K562 (cell line): ENCODE measurements around the gene IFNK. TPM values are rescaled to one million over a fixed set of nuclear protein-coding genes. Genes with fewer than 3 reads are reported as not detected.

Experiments
- ATAC-seq: fragments of 200-7000 bp; cut with Tn5 transposase; 3 replicates; pipeline ENCODE4 v1.9.1; 2020; ENCODE audit warnings: moderate library complexity
- BruUV-seq: library from RNA; stranded (reverse); fragments of 400-500 nt; replicated peaks from 2 replicates; lab custom pipeline; 2021; lab: Mats Ljungman, UMichigan
- CTCF ChIA-PET: fragments of 300-600 bp; formaldehyde crosslinking; extraction: SDS; loops from one replicate; lab custom pipeline; 2021; ENCODE audit warnings: low intra/inter-chr PET ratio; lab: Yijun Ruan, JAX
- POLR2A ChIA-PET: fragments of 300-600, 350-650 bp; sonication (Branson Sonifier 250); formaldehyde crosslinking; extraction: SDS; loops from one replicate; lab custom pipeline; 2021; ENCODE audit warnings: antibody characterized with exemption, inconsistent platforms; lab: Yijun Ruan, JAX
- DNase-seq, 4 experiments: peaks; one replicate each; pipeline versions ENCODE4 v3.0.0 to v3.0.0-alpha.2; 2011 to 2018; ENCODE audit warnings: low spot score in 3 of 4, mixed read lengths in 3 of 4; ENCODE audit errors: extremely low read depth in 1 of 4
- FAIRE-seq: peaks from 2 replicates; lab custom pipeline; 2011; peaks lifted over from hg19 to GRCh38; lab: Jason Lieb, UNC
- H2AFZ ChIP-seq: 2 replicates; pipeline ENCODE4 v1.6.0; 2011; ENCODE audit warnings: low read depth, low read length, control low read depth, inconsistent platforms
- H3K27ac ChIP-seq: fragments of 200-600 bp; 3 replicates; pipeline ENCODE4 v1.8.0; 2011; ENCODE audit warnings: low read depth, mild to moderate bottlenecking, control low read depth, inconsistent platforms, low read length, moderate library complexity, mixed read lengths; ENCODE audit errors: extremely low read depth
- H3K27me3 ChIP-seq, 2 experiments: fragments of 300-600 bp in 1 of 2; 2 replicates in 1 of 2; 3 replicates in 1 of 2; pipeline versions ENCODE4 v1.6.0 to v1.8.0; 2011; ENCODE audit warnings: inconsistent platforms in 2 of 2, low read length in 2 of 2, mild to moderate bottlenecking in 1 of 2, mixed read lengths in 1 of 2, moderate library complexity in 1 of 2; ENCODE audit not compliant: control insufficient read depth in 2 of 2, insufficient read depth in 2 of 2
- H3K36me3 ChIP-seq: fragments of 300-600 bp; 3 replicates; pipeline ENCODE4 v1.8.0; 2011; ENCODE audit warnings: mild to moderate bottlenecking, low read length, inconsistent platforms; ENCODE audit not compliant: control insufficient read depth, insufficient read depth
- H3K4me1 ChIP-seq, 2 experiments: fragments of 200-600 bp in 1 of 2; replicated peaks in 1 of 2; 2 replicates in 1 of 2; 3 replicates in 1 of 2; pipeline versions ENCODE4 v1.5.1 to v1.8.0; 2011; ENCODE audit warnings: inconsistent platforms in 2 of 2, low read length in 2 of 2, mild to moderate bottlenecking in 1 of 2, mixed read lengths in 1 of 2, moderate library complexity in 1 of 2; ENCODE audit not compliant: control insufficient read depth in 2 of 2, insufficient read depth in 2 of 2
- H3K4me2 ChIP-seq: 2 replicates; pipeline ENCODE4 v1.6.1; 2011; ENCODE audit warnings: low read length, control low read depth, inconsistent platforms, mixed read lengths; ENCODE audit not compliant: insufficient read depth
- H3K4me3 ChIP-seq: fragments of 200-600 bp; sonication (generic), shearing (Covaris generic); 2 replicates; pipeline ENCODE4 v1.5.1; 2016; ENCODE audit warnings: control low read depth, inconsistent platforms
- H3K79me2 ChIP-seq: fragments of 200-600 bp; 3 replicates; pipeline ENCODE4 v1.8.0; 2011; ENCODE audit warnings: low read length, inconsistent platforms; ENCODE audit not compliant: control insufficient read depth, insufficient read depth
- H3K9ac ChIP-seq, 2 experiments: 2 replicates each; pipeline versions ENCODE4 v1.6.0 to v1.6.1; 2011; ENCODE audit warnings: low read depth in 2 of 2, low read length in 2 of 2, control low read depth in 1 of 2, inconsistent platforms in 1 of 2, mild to moderate bottlenecking in 1 of 2, mixed read lengths in 1 of 2; ENCODE audit not compliant: insufficient read depth in 1 of 2
- H3K9me1 ChIP-seq: one replicate; pipeline ENCODE4 v1.6.0; 2011; ENCODE audit warnings: inconsistent platforms, mild to moderate bottlenecking, low read length, moderate library complexity; ENCODE audit not compliant: control insufficient read depth, insufficient read depth
- H3K9me3 ChIP-seq: replicated peaks from 2 replicates; pipeline ENCODE4 v1.5.1; 2011; ENCODE audit warnings: low read depth, low read length, inconsistent platforms; ENCODE audit not compliant: control insufficient read depth, insufficient read depth
- H4K20me1 ChIP-seq: replicated peaks from 2 replicates; pipeline ENCODE4 v1.6.1; 2011; ENCODE audit warnings: low read length, inconsistent platforms, mixed read lengths; ENCODE audit not compliant: control insufficient read depth, insufficient read depth
- ADNP ChIP-seq: fragments of 200-800 bp; sonication (Bioruptor generic); IDR thresholded peaks from 2 replicates; pipeline ENCODE4 v1.6.1; 2016; ENCODE audit warnings: missing genetic modification characterization, missing compliant biosample characterization
- CBX1 ChIP-seq: sonication (generic); IDR thresholded peaks from 2 replicates; pipeline ENCODE4 v1.6.1; 2016; ENCODE audit warnings: antibody characterized with exemption, low read depth, mild to moderate bottlenecking
- CBX8 ChIP-seq: fragments of 200-600 bp; sonication (generic); IDR thresholded peaks from 2 replicates; pipeline ENCODE4 v1.6.1; 2012; ENCODE audit warnings: borderline replicate concordance, mixed run types, low read depth, mild to moderate bottlenecking, moderate library complexity, mixed read lengths, low read length, control low read depth, inconsistent platforms; ENCODE audit not compliant: poor library complexity, severe bottlenecking; ENCODE audit errors: extremely low read depth
- MED1 ChIP-seq: sonication (generic); formaldehyde crosslinking; IDR thresholded peaks from 2 replicates; pipeline ENCODE4 v1.8.1; 2023; ENCODE audit warnings: missing genetic modification reagents, borderline replicate concordance
- MYC ChIP-seq, 2 experiments: fragments of 250-450 bp in 1 of 2; sonication (Bioruptor Pico) in 1 of 2; IDR thresholded peaks; 2 replicates each; pipeline versions ENCODE4 v1.5.1 to v1.6.1; 2012 to 2021; ENCODE audit warnings: low read depth in 2 of 2, borderline replicate concordance in 1 of 2, improper control_type of control experiment in 1 of 2, low read length in 1 of 2, mild to moderate bottlenecking in 1 of 2, moderate library complexity in 1 of 2
- NBN ChIP-seq: fragments of 450-650 bp; IDR thresholded peaks from 2 replicates; pipeline ENCODE4 v1.6.1; 2016; ENCODE audit warnings: low read depth, mild to moderate bottlenecking
- TGIF2 ChIP-seq: sonication (generic); formaldehyde crosslinking; IDR thresholded peaks from 2 replicates; pipeline ENCODE4 v1.8.1; 2022; ENCODE audit warnings: mild to moderate bottlenecking, missing genetic modification reagents, moderate library complexity
- ZC3H4 ChIP-seq: sonication (generic); formaldehyde crosslinking; IDR thresholded peaks from 2 replicates; pipeline ENCODE4 v1.9.0; 2021; ENCODE audit warnings: missing genetic modification reagents, borderline replicate concordance
- WGBS: fragments of 100-300 bp; shearing (Covaris generic); methylation state at CpG from one replicate; pipeline ENCODE4 v1.1.6; 2016; ENCODE audit warnings: low coverage, mixed read lengths; ENCODE audit not compliant: insufficient coverage; ENCODE audit errors: missing lambda C conversion rate; 5-methylcytosine and 5-hydroxymethylcytosine counted together
- in situ Hi-C: fragments of 300-500 bp; cut with MboI; formaldehyde crosslinking; loops from 4 replicates; pipeline ENCODE4 v1.15.0; 2018; ENCODE audit warnings: inconsistent platforms, mixed read lengths
- intact Hi-C: fragments of 100-400 bp; cut with micrococcal nuclease; formaldehyde crosslinking; loops from 2 replicates; pipeline ENCODE4 v1.14.2; 2022
- polyA plus RNA-seq, 8 experiments: library from polyadenylated mRNA; depleted of rRNA in 4 of 8; stranded (reverse) in 5 of 8; unstranded in 3 of 8; fragments of >200 nt; fragmentation: Nextera tagmentation in 2 of 8; fragmentation: Illumina TruSeq in 1 of 8; extraction: Ambion mirVana in 2 of 8; extraction: Trizol in 1 of 8; gene quantifications; 2 replicates each; pipeline versions ENCODE4 v1.2.1 to v1.2.3, GENCODE V29; 2011 to 2014; ENCODE audit warnings: inconsistent platforms in 1 of 8, missing spikeins in 1 of 8
- total RNA-seq, 7 experiments: library from RNA; depleted of rRNA in 6 of 7; stranded (reverse); fragments of >200 nt in 6 of 7; fragmentation: Illumina TruSeq in 2 of 7; extraction: Trizol in 2 of 7; gene quantifications; 2 replicates each; pipeline versions ENCODE4 v1.2.1 to v1.2.3, GENCODE V29; 2011 to 2021; ENCODE audit warnings: low replicate concordance in 1 of 7
- TF ChIP-seq, protein P1 (sequence below): sonication (generic); formaldehyde crosslinking; IDR thresholded peaks from 2 replicates; pipeline ENCODE4 v1.9.0; 2022; ENCODE audit warnings: mild to moderate bottlenecking, missing genetic modification reagents
- TF ChIP-seq, protein P2 (sequence below), 2 experiments: fragments of 450-650 bp; IDR thresholded peaks; 2 replicates each; pipeline ENCODE4 v1.6.1; 2016
- TF ChIP-seq, protein P3 (sequence below): fragments of 450-650 bp; IDR thresholded peaks from 2 replicates; pipeline ENCODE4 v1.6.1; 2016

The IFNK gene
- total and polyA plus RNA-seq, 9 of the 15 experiments (the other 6 are each of a cell fraction or from before 2014, with no cell fraction given): 0.11 TPM; not detected in 8

DNA sequence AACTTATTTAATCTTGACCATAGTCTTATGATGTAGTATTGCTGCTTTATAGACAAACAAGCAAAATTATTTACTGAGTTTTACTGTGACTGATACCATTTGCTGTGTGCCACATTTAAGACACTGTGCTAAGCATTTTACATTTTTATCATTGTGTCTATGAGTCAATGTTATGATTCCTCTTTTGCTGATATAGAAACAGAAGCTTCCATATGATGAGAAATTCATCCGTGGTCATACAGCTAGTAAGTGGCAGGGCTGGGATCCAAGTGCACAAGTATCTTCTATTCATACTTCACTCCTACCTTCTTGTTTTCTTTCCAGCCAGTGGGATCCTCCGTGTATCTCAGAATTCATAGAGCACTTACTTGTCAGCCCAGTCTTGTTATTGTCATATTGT is 17.1 kb upstream of the IFNK start:
- Histone ChIP-seq H3K27me3 (no peaks in the 10 kb centered on the region), H3K4me2 (no peak overlapping the region)
- no peak for ATAC-seq
- TF ChIP-seq, protein P1, sequence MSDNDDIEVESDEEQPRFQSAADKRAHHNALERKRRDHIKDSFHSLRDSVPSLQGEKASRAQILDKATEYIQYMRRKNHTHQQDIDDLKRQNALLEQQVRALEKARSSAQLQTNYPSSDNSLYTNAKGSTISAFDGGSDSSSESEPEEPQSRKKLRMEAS (CRISPR knock-in tag): no peak
- TF ChIP-seq, protein P2, sequence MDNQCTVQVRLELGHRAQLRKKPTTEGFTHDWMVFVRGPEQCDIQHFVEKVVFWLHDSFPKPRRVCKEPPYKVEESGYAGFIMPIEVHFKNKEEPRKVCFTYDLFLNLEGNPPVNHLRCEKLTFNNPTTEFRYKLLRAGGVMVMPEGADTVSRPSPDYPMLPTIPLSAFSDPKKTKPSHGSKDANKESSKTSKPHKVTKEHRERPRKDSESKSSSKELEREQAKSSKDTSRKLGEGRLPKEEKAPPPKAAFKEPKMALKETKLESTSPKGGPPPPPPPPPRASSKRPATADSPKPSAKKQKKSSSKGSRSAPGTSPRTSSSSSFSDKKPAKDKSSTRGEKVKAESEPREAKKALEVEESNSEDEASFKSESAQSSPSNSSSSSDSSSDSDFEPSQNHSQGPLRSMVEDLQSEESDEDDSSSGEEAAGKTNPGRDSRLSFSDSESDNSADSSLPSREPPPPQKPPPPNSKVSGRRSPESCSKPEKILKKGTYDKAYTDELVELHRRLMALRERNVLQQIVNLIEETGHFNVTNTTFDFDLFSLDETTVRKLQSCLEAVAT (IDR thresholded peaks at IDR 0.05): no peak
- TF ChIP-seq ADNP (tag) (no peak), MYC (IDR thresholded peaks at IDR 0.05; ENCODE audit: low read depth, low read length) (no peak), MYC (CRISPR knock-in tag; IDR thresholded peaks at IDR 0.05; ENCODE audit: borderline replicate concordance, low read depth) (no peak), CBX8 (no peak), ZC3H4 (CRISPR knock-in tag) (no peak), TGIF2 (CRISPR knock-in tag) (no peak), NBN (no peak), MED1 (CRISPR knock-in tag) (no peak), CBX1 (no peak)
- TF ChIP-seq, protein P3, sequence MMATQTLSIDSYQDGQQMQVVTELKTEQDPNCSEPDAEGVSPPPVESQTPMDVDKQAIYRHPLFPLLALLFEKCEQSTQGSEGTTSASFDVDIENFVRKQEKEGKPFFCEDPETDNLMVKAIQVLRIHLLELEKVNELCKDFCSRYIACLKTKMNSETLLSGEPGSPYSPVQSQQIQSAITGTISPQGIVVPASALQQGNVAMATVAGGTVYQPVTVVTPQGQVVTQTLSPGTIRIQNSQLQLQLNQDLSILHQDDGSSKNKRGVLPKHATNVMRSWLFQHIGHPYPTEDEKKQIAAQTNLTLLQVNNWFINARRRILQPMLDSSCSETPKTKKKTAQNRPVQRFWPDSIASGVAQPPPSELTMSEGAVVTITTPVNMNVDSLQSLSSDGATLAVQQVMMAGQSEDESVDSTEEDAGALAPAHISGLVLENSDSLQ: no peak
- TF ChIP-seq, all 486 proteins: peak for 0
- no peaks in the 10 kb centered on the region for H3K9me3 ChIP-seq
- POLR2A ChIA-PET: no interaction called here
- in situ Hi-C loops: no loop called here
- peaks cover 14% of the 10 kb centered on the region for H3K79me2 ChIP-seq
- H3K27ac ChIP-seq: no peak overlapping the region
- DNase-seq: no peak
- WGBS: 43% methylated on average over 2 of the region's 2 CpGs
- no peak overlapping the region for H2AFZ ChIP-seq
- peaks cover 6% of the 10 kb centered on the region; the same call in 1 of the 3 replicates for H3K36me3 ChIP-seq
- FAIRE-seq: no peak
- no peaks in the 10 kb centered on the region for H3K9me1 ChIP-seq
- intact Hi-C loops: no loop called here
- H3K4me3 ChIP-seq: no peak overlapping the region
- no TSS peak for BruUV-seq
- no peaks in the 10 kb centered on the region for H4K20me1 ChIP-seq
- H3K9ac ChIP-seq: no peak overlapping the region
- peaks cover 0 to 2% of the 10 kb centered on the region in 2 experiments; a peak in 3 of 5 replicates for H3K4me1 ChIP-seq
- CTCF ChIA-PET: no interaction called here
